ENCODE measurements around the gene DDN. TPM values are rescaled to one million over a fixed set of nuclear protein-coding genes. Genes with fewer than 3 reads are reported as not detected.
A peak's percentile ranks its signal among the peaks of the same experiment; 100 is the strongest.

Gene DDN
- total RNA-seq, 2 experiments from 2014 or later, result 0.72 to 1.2 TPM

DNA sequence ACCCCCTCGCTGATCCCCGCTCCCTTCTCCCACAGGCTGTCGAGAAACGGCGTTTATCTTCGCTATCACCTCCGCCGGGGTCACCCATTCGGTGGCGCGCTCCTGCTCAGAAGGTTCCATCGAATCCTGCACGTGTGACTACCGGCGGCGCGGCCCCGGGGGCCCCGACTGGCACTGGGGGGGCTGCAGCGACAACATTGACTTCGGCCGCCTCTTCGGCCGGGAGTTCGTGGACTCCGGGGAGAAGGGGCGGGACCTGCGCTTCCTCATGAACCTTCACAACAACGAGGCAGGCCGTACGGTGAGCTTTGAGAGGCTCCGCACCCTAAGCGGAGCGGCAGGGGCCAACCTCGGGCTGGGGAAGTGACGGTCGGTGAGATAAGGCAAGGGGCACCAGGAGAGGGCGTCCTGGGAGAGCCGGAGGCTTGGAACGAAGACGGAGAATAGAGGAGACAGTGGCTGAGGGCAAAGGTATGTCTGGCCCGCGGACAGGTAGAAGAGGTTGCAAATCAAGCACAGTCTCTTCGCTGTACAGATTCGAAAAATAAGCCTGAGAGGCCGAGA lies 18.7 kb downstream of the DDN start:
- no peak for ATAC-seq
- Mint-ChIP-seq H3K4me1 (ENCODE audit: low read depth) (peaks cover 47% of the 10 kb centered on the region), H3K9me3 (no peaks in the 10 kb centered on the region), H3K36me3 (ENCODE audit: low read depth) (no peaks in the 10 kb centered on the region), H3K27ac (no peak overlapping the region), H3K27me3 (peaks cover 56% of the 10 kb centered on the region), H3K4me3 (peak overlapping the region; percentile 60)
- ChIA-PET POLR2A (interaction anchor here (0.9 to 3.7 kb wide), 8 partner anchors 7 to 150 kb away, joined by 3 to 27 read pairs (median 4); partner anchors contain the start of genes DDN, FKBP11, TUBA1B and WNT10B), CTCF (interaction anchor here (0.9 to 51.8 kb wide), 7 partner anchors 16 to 128 kb away, joined by 3 to 896 read pairs (median 4); partner anchors contain the start of gene DDN)
- TF ChIP-seq CTCF (IDR thresholded peaks at IDR 0.05), result no peak
- intact Hi-C loops (cut with micrococcal nuclease), result no loop called here
- DNase-seq, result peak; percentile 50

DNA sequence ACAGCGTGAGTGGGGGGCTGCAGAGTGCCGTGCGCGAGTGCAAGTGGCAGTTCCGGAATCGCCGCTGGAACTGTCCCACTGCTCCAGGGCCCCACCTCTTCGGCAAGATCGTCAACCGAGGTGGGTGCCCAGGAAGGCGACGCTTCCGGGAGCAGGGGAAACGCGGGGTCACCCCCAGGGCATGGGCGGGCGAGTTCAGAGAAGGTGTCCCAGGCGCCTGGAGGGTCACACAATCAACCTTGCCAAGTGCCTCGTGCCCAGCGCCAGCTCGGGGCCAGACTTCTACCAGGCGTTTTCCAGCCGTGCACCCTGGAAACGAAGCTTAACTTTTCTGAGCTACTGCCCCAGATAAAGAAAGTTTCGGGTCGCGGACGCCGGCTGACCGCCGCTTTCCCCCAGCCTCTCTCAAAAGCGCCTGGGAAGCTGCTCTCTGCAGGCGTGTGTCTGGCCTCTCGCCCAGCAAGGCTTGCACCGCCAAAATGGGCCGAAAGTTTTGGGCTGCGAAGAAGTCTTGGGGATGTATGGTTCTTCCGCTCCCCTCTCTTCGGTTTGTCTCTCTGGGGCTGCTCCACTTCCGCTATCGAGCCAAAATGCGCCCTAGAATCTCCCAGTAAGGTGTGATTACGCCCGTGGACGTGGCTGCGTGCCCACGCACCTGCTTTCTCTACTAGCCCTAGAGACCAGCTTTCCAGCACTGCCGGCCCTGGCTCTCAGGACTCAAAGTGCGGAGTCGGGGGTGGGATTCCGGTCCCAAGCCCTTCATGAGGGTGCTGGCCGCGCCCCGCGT lies 19.4 kb downstream of the DDN start:
- peaks cover 47% of the 10 kb centered on the region for H3K4me1 Mint-ChIP-seq (ENCODE audit: low read depth)
- no peak overlapping the region for H3K27ac Mint-ChIP-seq
- H3K4me3 Mint-ChIP-seq, result peak overlapping the region; percentile 60
- no peaks in the 10 kb centered on the region for H3K36me3 Mint-ChIP-seq (ENCODE audit: low read depth)
- peaks cover 55% of the 10 kb centered on the region for H3K27me3 Mint-ChIP-seq
- H3K9me3 Mint-ChIP-seq, result no peaks in the 10 kb centered on the region
- intact Hi-C loops (cut with micrococcal nuclease), result loop anchor here (5.0 kb wide), 2 partner anchors 47 to 127 kb away; partner anchors contain the start of gene DDX23
- ATAC-seq, result no peak
- POLR2A ChIA-PET, result interaction anchor here (0.8 to 3.7 kb wide), 8 partner anchors 8 to 151 kb away, joined by 3 to 27 read pairs (median 4); partner anchors contain the start of genes DDN, DDX23, FKBP11 and TUBA1B
- CTCF ChIA-PET, result interaction anchor here (0.6 to 51.8 kb wide), 13 partner anchors 11 to 363 kb away, joined by 3 to 896 read pairs (median 4); partner anchors contain the start of genes ARF3, DDN, DDX23 and FKBP11
- TF ChIP-seq CTCF (IDR thresholded peaks at IDR 0.05), result no peak
- peak; percentile 60 for DNase-seq

GRCh38 chr12:48978741-48979601 lies 20.2 kb downstream of the DDN start:
- no peak for ATAC-seq
- no peak for TF ChIP-seq CTCF (IDR thresholded peaks at IDR 0.05)
- Mint-ChIP-seq H3K27ac (no peak overlapping the region), H3K4me1 (ENCODE audit: low read depth) (peaks cover 47% of the 10 kb centered on the region), H3K36me3 (ENCODE audit: low read depth) (no peaks in the 10 kb centered on the region), H3K27me3 (peaks cover 56% of the 10 kb centered on the region), H3K4me3 (peak overlapping the region; percentile 60), H3K9me3 (no peaks in the 10 kb centered on the region)
- no peak for DNase-seq
- ChIA-PET POLR2A (interaction anchor here (0.8 to 3.7 kb wide), 11 partner anchors 8 to 152 kb away, joined by 3 to 27 read pairs (median 6); partner anchors contain the start of genes DDN, DDX23, FKBP11 and TUBA1B), CTCF (interaction anchor here (0.6 to 51.8 kb wide), 22 partner anchors 10 to 364 kb away, joined by 3 to 896 read pairs (median 5); partner anchors contain the start of genes ARF3, DDN, DDX23 and FKBP11)
- intact Hi-C loops (cut with micrococcal nuclease), result loop anchor here (5.0 kb wide), 2 partner anchors 47 to 127 kb away; partner anchors contain the start of gene DDX23

GRCh38 chr12:48978291-48978740 lies 20.9 kb downstream of the DDN start, which contains the start of gene WNT1:
TSS of gene WNT1 (plus strand) at chr12:48978322. CDS start at chr12:48978651, 329 bp downstream.
- DNase-seq, result no peak
- intact Hi-C loops (cut with micrococcal nuclease), result loop anchor here (5.0 kb wide), 2 partner anchors 46 to 126 kb away; partner anchors contain the start of gene DDX23
- POLR2A ChIA-PET, result interaction anchor here (1.1 to 3.7 kb wide), 10 partner anchors 9 to 57 kb away, joined by 3 to 27 read pairs (median 6); partner anchors contain the start of gene FKBP11
- Mint-ChIP-seq H3K27me3 (peaks cover 61% of the 10 kb centered on the region), H3K36me3 (ENCODE audit: low read depth) (no peaks in the 10 kb centered on the region), H3K4me1 (ENCODE audit: low read depth) (peaks cover 47% of the 10 kb centered on the region), H3K9me3 (no peaks in the 10 kb centered on the region), H3K27ac (peak within 1 kb of the TSS; percentile 51), H3K4me3 (peak within 1 kb of the TSS; percentile 60)
- peak; percentile 77 for TF ChIP-seq CTCF (IDR thresholded peaks at IDR 0.05)
- no peak for ATAC-seq
- CTCF ChIA-PET, result interaction anchor here (0.7 to 51.8 kb wide), 27 partner anchors 9 to 167 kb away, joined by 3 to 896 read pairs (median 5); partner anchors contain the start of genes ARF3, DDN, DDX23 and FKBP11

Measured in activated CD8-positive, alpha-beta T cell treated with anti-CD3 and anti-CD28 coated beads for 36 hours (primary cell).